SK-N-SH treated with all-trans-retinoic acid at 6 μM for 48 hours (cell line): ENCODE data around the gene MLH1.

ENCODE experiments used
- ATAC-seq: fragments of 200-7000 bp; cut with Tn5 transposase; 3 replicates; pipeline ENCODE4 v1.9.1; 2020; ENCODE audit warnings: mild to moderate bottlenecking, moderate library complexity
- ARNTL ChIP-seq: fragments of 450-650 bp; formaldehyde crosslinking; IDR thresholded peaks from 2 replicates; pipeline ENCODE4 v1.5.0; 2020; ENCODE audit warnings: low read depth, mild to moderate bottlenecking, moderate library complexity, borderline replicate concordance
- BACH2 ChIP-seq: fragments of 250-450 bp; sonication (Bioruptor Pico); IDR thresholded peaks from 2 replicates; pipeline ENCODE4 v1.9.0; 2021; ENCODE audit warnings: mild to moderate bottlenecking, borderline replicate concordance
- CSDC2 ChIP-seq: fragments of 250-450 bp; sonication (Bioruptor Pico); IDR thresholded peaks from 2 replicates; pipeline ENCODE4 v1.5.0; 2020; ENCODE audit warnings: mild to moderate bottlenecking, moderate library complexity
- ESRRG ChIP-seq: fragments of 250-450 bp; sonication (Bioruptor Pico); IDR thresholded peaks from 2 replicates; pipeline ENCODE4 v1.6.1; 2021; ENCODE audit warnings: mild to moderate bottlenecking
- GLIS3 ChIP-seq: fragments of 250-450 bp; sonication (Bioruptor Pico); IDR thresholded peaks from 2 replicates; pipeline ENCODE4 v1.5.0; 2020; ENCODE audit warnings: mild to moderate bottlenecking, moderate library complexity
- ISL1 ChIP-seq: fragments of 250-450 bp; sonication (Bioruptor Pico); IDR thresholded peaks from 2 replicates; pipeline ENCODE4 v2.1.2; 2022; ENCODE audit warnings: mild to moderate bottlenecking, moderate library complexity
- PATZ1 ChIP-seq: fragments of 250-450 bp; sonication (Bioruptor Pico); IDR thresholded peaks from 2 replicates; pipeline ENCODE4 v1.8.0; 2020; ENCODE audit warnings: mild to moderate bottlenecking, moderate library complexity, borderline replicate concordance
- POU6F1 ChIP-seq: fragments of 250-450 bp; sonication (Bioruptor Pico); IDR thresholded peaks from 2 replicates; pipeline ENCODE4 v1.8.0; 2021; ENCODE audit warnings: low read depth, mild to moderate bottlenecking, moderate library complexity, borderline replicate concordance
- PPARA ChIP-seq: fragments of 250-450 bp; sonication (Bioruptor Pico); IDR thresholded peaks from 2 replicates; pipeline ENCODE4 v1.5.0; 2020; ENCODE audit warnings: mild to moderate bottlenecking, borderline replicate concordance
- RARB ChIP-seq: fragments of 250-450 bp; sonication (Bioruptor Pico); IDR thresholded peaks from 2 replicates; pipeline ENCODE4 v1.8.0; 2021; ENCODE audit warnings: mild to moderate bottlenecking, moderate library complexity
- SNAI2 ChIP-seq: fragments of 250-450 bp; sonication (Bioruptor Pico); IDR thresholded peaks from 2 replicates; pipeline ENCODE4 v1.5.0; 2020; ENCODE audit warnings: mild to moderate bottlenecking, moderate library complexity
- TCF4 ChIP-seq: fragments of 250-450 bp; sonication (Bioruptor Pico); IDR thresholded peaks from 2 replicates; pipeline ENCODE4 v1.8.0; 2021; ENCODE audit warnings: mild to moderate bottlenecking, moderate library complexity, borderline replicate concordance
- TOX ChIP-seq: fragments of 250-450 bp; sonication (Bioruptor Pico); IDR thresholded peaks from 2 replicates; pipeline ENCODE4 v1.8.0; 2021; ENCODE audit warnings: mild to moderate bottlenecking, moderate library complexity, borderline replicate concordance
- ZC3H10 ChIP-seq: fragments of 250-450 bp; sonication (Bioruptor Pico); IDR thresholded peaks from 2 replicates; pipeline ENCODE4 v1.5.1; 2021; ENCODE audit warnings: mild to moderate bottlenecking, moderate library complexity
- ZFP3 ChIP-seq: fragments of 250-450 bp; sonication (Bioruptor Pico); IDR thresholded peaks from 2 replicates; pipeline ENCODE4 v1.5.0; 2020; ENCODE audit warnings: mild to moderate bottlenecking, moderate library complexity
- ZFP30 ChIP-seq: fragments of 450-650 bp; formaldehyde crosslinking; IDR thresholded peaks from 2 replicates; pipeline ENCODE4 v1.5.0; 2022; ENCODE audit warnings: mild to moderate bottlenecking, moderate library complexity
- ZNF565 ChIP-seq: fragments of 450-650 bp; formaldehyde crosslinking; conservative IDR thresholded peaks from 2 replicates; pipeline ENCODE4 v1.5.0; 2020; ENCODE audit warnings: low read depth, mild to moderate bottlenecking, moderate library complexity
- ZNF70 ChIP-seq: fragments of 450-650 bp; formaldehyde crosslinking; IDR thresholded peaks from 2 replicates; pipeline ENCODE4 v1.5.0; 2020; ENCODE audit warnings: mild to moderate bottlenecking, moderate library complexity
- ZNF8 ChIP-seq: fragments of 450-650 bp; formaldehyde crosslinking; IDR thresholded peaks from 2 replicates; pipeline ENCODE4 v1.5.0; 2020; ENCODE audit warnings: mild to moderate bottlenecking, moderate library complexity
- TF ChIP-seq, protein P1 (sequence below): fragments of 250-450 bp; sonication (Bioruptor Pico); IDR thresholded peaks from 2 replicates; pipeline ENCODE4 v1.5.1; 2021; ENCODE audit warnings: mild to moderate bottlenecking, moderate library complexity
- TF ChIP-seq, protein P2 (sequence below): fragments of 250-450 bp; sonication (Bioruptor Pico); IDR thresholded peaks from 2 replicates; pipeline ENCODE4 v1.5.1; 2020; ENCODE audit warnings: low read depth, mild to moderate bottlenecking, moderate library complexity
- TF ChIP-seq, protein P3 (sequence below): fragments of 250-450 bp; sonication (Bioruptor Pico); IDR thresholded peaks from 2 replicates; pipeline ENCODE4 v1.5.0; 2020; ENCODE audit warnings: mild to moderate bottlenecking, moderate library complexity

MLH1 gene

GRCh38 chr3:37025561-37026335 is 32.4 kb downstream of the MLH1 start:
- ATAC-seq, result no peak
- TF ChIP-seq SNAI2 (no peak), PPARA (CRISPR knock-in tag) (no peak), ZNF565 (CRISPR knock-in tag) (no peak), POU6F1 (CRISPR knock-in tag) (no peak), ISL1 (CRISPR knock-in tag) (no peak), PATZ1 (CRISPR knock-in tag) (no peak), ARNTL (CRISPR knock-in tag) (no peak), ZFP3 (CRISPR knock-in tag) (no peak), TCF4 (CRISPR knock-in tag) (no peak), RARB (CRISPR knock-in tag) (no peak), ESRRG (CRISPR knock-in tag) (no peak), GLIS3 (CRISPR knock-in tag) (no peak), BACH2 (CRISPR knock-in tag) (no peak), CSDC2 (CRISPR knock-in tag) (no peak), ZC3H10 (CRISPR knock-in tag) (no peak), ZFP30 (CRISPR knock-in tag) (no peak), ZNF8 (no peak)
- TF ChIP-seq, protein P1, sequence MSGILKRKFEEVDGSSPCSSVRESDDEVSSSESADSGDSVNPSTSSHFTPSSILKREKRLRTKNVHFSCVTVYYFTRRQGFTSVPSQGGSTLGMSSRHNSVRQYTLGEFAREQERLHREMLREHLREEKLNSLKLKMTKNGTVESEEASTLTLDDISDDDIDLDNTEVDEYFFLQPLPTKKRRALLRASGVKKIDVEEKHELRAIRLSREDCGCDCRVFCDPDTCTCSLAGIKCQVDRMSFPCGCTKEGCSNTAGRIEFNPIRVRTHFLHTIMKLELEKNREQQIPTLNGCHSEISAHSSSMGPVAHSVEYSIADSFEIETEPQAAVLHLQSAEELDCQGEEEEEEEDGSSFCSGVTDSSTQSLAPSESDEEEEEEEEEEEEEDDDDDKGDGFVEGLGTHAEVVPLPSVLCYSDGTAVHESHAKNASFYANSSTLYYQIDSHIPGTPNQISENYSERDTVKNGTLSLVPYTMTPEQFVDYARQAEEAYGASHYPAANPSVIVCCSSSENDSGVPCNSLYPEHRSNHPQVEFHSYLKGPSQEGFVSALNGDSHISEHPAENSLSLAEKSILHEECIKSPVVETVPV, result no peak
- TF ChIP-seq, protein P2, sequence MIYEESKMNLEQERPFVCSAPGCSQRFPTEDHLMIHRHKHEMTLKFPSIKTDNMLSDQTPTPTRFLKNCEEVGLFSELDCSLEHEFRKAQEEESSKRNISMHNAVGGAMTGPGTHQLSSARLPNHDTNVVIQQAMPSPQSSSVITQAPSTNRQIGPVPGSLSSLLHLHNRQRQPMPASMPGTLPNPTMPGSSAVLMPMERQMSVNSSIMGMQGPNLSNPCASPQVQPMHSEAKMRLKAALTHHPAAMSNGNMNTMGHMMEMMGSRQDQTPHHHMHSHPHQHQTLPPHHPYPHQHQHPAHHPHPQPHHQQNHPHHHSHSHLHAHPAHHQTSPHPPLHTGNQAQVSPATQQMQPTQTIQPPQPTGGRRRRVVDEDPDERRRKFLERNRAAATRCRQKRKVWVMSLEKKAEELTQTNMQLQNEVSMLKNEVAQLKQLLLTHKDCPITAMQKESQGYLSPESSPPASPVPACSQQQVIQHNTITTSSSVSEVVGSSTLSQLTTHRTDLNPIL (CRISPR knock-in tag), result no peak
- TF ChIP-seq, protein P3, sequence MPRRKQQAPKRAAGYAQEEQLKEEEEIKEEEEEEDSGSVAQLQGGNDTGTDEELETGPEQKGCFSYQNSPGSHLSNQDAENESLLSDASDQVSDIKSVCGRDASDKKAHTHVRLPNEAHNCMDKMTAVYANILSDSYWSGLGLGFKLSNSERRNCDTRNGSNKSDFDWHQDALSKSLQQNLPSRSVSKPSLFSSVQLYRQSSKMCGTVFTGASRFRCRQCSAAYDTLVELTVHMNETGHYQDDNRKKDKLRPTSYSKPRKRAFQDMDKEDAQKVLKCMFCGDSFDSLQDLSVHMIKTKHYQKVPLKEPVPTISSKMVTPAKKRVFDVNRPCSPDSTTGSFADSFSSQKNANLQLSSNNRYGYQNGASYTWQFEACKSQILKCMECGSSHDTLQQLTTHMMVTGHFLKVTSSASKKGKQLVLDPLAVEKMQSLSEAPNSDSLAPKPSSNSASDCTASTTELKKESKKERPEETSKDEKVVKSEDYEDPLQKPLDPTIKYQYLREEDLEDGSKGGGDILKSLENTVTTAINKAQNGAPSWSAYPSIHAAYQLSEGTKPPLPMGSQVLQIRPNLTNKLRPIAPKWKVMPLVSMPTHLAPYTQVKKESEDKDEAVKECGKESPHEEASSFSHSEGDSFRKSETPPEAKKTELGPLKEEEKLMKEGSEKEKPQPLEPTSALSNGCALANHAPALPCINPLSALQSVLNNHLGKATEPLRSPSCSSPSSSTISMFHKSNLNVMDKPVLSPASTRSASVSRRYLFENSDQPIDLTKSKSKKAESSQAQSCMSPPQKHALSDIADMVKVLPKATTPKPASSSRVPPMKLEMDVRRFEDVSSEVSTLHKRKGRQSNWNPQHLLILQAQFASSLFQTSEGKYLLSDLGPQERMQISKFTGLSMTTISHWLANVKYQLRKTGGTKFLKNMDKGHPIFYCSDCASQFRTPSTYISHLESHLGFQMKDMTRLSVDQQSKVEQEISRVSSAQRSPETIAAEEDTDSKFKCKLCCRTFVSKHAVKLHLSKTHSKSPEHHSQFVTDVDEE, result no peak
- TF ChIP-seq, all 23 proteins: peak for 0

DNA sequence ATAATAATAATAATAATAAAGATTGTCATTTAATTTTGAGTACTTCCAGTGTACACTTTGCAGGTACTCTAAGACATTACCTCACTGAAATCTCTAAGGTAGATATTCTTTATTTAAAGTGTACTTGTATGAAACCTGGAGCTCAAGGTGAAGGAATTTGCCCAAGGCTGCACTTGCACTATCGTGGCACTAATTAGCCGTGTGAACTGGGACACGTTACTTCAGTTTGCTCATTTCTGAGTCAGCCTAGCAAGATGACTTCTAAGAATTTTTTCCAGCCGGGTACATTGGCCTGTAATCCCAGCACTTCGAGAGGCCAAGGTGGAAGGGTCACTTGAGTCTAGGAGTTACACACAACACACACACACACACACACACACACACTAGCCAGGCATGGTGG is 33.5 kb downstream of the MLH1 start:
- no peak for ATAC-seq
- TF ChIP-seq ZFP3 (CRISPR knock-in tag) (no peak), GLIS3 (CRISPR knock-in tag) (no peak), TOX (CRISPR knock-in tag) (no peak), ZC3H10 (CRISPR knock-in tag) (no peak), ISL1 (CRISPR knock-in tag) (no peak), BACH2 (CRISPR knock-in tag) (no peak), CSDC2 (CRISPR knock-in tag) (no peak), SNAI2 (no peak), ZNF565 (CRISPR knock-in tag) (no peak), ZNF8 (no peak), TCF4 (CRISPR knock-in tag) (no peak), RARB (CRISPR knock-in tag) (no peak), ZNF70 (no peak)
- TF ChIP-seq, protein P2 (CRISPR knock-in tag), result no peak
- TF ChIP-seq, protein P3, result no peak
- TF ChIP-seq, protein P1, result no peak
